ENCODE data around the gene CACNB3. TPM values are rescaled to one million over a fixed set of nuclear protein-coding genes. Genes with fewer than 3 reads are reported as not detected.

The CACNB3 gene
- total RNA-seq, 1 donor from 2014 or later, result 23.5 TPM

DNA sequence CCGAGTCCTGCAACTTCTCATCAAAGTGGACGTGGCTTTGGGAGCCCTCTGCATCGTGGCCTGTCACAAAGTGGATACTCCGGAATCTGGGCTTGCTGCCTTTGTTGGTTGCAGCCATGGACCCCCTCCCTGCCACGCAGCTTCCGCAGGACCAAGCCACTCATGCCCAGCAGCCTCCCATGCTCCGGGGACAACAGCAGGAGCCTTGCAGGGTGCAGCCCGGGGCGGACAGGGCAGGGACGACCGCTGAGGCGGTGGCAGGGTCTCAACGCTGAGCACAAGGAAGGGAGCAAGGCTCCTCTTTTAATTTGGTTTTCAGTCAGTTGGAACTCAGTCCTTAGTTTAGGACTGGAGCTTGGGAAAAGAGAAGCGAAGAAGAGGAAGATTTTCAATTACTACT, 17.3 kb upstream of the CACNB3 start:
- Histone ChIP-seq H3K27me3 (ENCODE audit: low read depth) (peaks cover 5% of the 10 kb centered on the region), H3K9me3 (no peaks in the 10 kb centered on the region), H3K4me3 (no peak overlapping the region), H3K4me1 (peaks cover 1% of the 10 kb centered on the region), H3K27ac (no peak overlapping the region), H3K36me3 (no peaks in the 10 kb centered on the region)
- intact Hi-C loops (cut with DNase I), result no loop called here
- peak in 1 of 2 donors; percentile 20 for ATAC-seq
- DNase-seq, result no peak
- no peak for TF ChIP-seq CTCF (IDR thresholded peaks at IDR 0.05)

DNA sequence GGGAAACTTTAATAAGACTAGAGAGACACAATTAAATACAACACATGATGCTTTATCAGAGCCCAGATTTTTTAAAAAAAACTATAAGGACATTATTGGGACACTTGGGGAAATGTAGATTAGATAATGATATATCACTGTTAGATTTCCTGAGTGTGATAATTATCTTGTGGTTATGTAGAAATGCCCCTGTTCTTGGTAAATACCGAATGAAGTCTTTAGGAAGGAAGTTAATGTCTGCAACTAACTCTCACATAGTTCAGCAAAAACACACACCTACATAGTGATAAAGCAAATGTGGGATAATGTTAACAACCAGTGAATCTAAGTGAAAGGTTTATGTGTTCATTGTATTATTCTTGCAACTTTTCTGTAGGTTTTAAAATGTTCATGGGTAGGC, 14.6 kb upstream of the CACNB3 start:
- Histone ChIP-seq H3K9me3 (no peaks in the 10 kb centered on the region), H3K36me3 (no peaks in the 10 kb centered on the region), H3K4me1 (no peaks in the 10 kb centered on the region), H3K27me3 (ENCODE audit: low read depth) (peaks cover 5% of the 10 kb centered on the region), H3K27ac (no peak overlapping the region), H3K4me3 (no peak overlapping the region)
- DNase-seq (no peak), ATAC-seq (no peak)
- TF ChIP-seq CTCF (IDR thresholded peaks at IDR 0.05), result no peak
- intact Hi-C loops (cut with DNase I), result no loop called here

- TF ChIP-seq CTCF (IDR thresholded peaks at IDR 0.05), result no peak
- ATAC-seq, result no peak
Measured at GRCh38 chr12:48807981-48808380, 10.3 kb upstream of the CACNB3 start.

DNA sequence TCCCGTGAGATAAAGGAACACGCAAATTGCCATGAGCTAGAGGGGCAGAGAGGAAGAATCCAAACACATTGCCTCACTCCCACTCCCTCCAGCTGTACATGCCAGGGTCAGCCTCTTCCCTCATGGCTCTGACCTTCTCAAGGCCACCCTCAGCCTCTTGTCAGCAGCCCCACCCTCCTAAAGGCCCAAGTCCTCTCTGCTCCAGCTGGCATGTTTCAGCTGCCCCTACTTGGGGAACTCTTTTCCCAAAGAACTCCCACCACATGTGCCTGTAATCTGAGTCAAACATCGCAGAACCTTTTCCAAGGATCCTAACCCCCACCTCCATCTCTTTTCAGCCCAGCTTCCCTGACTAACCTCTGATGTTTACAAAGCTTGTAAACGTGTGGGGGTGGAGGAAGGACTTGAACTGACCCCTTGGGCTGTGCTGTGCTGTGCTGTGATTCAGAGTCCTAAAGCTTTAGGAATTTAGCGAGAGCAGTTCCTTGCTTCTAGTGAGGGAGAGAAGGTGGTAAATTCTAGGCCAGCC, 7.3 kb upstream of the CACNB3 start:
- no peaks in the 10 kb centered on the region for H3K27me3 ChIP-seq (ENCODE audit: low read depth)
- H3K9me3 ChIP-seq, result no peaks in the 10 kb centered on the region
- H3K4me3 ChIP-seq, result no peak overlapping the region
- no peak for TF ChIP-seq CTCF (IDR thresholded peaks at IDR 0.05)
- intact Hi-C loops (cut with DNase I), result no loop called here
- ATAC-seq, result no peak
- H3K36me3 ChIP-seq, result no peaks in the 10 kb centered on the region
- peaks cover 23% of the 10 kb centered on the region for H3K4me1 ChIP-seq
- no peak for DNase-seq
- H3K27ac ChIP-seq, result no peak overlapping the region

More at GRCh38 chr12:48807981-48808380, 10.3 kb upstream of the CACNB3 start:
- Histone ChIP-seq H3K27me3 (ENCODE audit: low read depth) (no peaks in the 10 kb centered on the region), H3K27ac (no peak overlapping the region), H3K4me3 (no peak overlapping the region), H3K36me3 (no peaks in the 10 kb centered on the region), H3K9me3 (no peaks in the 10 kb centered on the region), H3K4me1 (peaks cover 7% of the 10 kb centered on the region)
- intact Hi-C loops (cut with DNase I), result no loop called here
- DNase-seq, result no peak

DNA sequence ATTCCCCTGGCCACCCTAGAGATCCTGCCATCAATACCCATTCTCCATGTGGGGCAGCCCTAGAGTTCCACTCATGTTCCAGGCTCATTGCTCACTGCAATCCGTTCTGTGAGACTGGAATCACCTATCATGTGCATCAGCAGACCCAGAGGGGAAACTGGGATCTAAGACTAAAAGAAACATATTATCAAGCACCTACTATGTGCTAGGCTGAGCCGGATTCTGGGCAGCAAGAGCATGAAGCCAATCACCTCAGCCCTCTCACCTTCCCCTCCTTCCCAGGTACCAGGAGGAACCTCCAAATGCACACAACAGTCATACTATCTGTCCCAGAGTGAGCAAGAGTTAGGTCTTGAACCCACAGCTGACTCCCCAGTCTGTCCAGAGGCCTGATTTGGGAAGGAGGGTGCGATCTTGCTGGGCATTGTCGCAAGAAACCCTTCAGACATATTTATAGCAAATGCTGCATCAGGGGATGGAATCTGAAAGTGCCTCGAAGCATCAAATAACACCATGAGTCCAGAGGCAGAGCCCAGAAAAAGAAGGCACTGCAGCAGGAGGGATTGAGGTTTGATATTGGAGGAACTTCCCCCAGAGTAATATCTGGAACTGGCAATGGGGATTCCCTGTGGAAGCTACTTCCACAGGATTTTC, 6.7 kb upstream of the CACNB3 start:
- DNase-seq (no peak), ATAC-seq (no peak)
- H3K9me3 ChIP-seq, result no peaks in the 10 kb centered on the region
- H3K27ac ChIP-seq, result no peak overlapping the region
- H3K36me3 ChIP-seq, result no peaks in the 10 kb centered on the region
- intact Hi-C loops (cut with DNase I), result no loop called here
- peaks cover 29% of the 10 kb centered on the region for H3K4me1 ChIP-seq
- TF ChIP-seq CTCF (IDR thresholded peaks at IDR 0.05), result no peak
- H3K4me3 ChIP-seq, result no peak overlapping the region
- H3K27me3 ChIP-seq (ENCODE audit: low read depth), result no peaks in the 10 kb centered on the region

All from lower lobe of right lung (tissue), 2 donors.